Embryonic facial prominence (tissue), 1 donor: ENCODE measurements around the gene SLC2A10.
A peak's percentile ranks its signal among the peaks of the same experiment; 100 is the strongest.

Source experiments
- DNase-seq: peaks from one replicate; pipeline ENCODE4 v3.0.0-alpha.2; 2016; ENCODE audit errors: extremely low spot score

The SLC2A10 gene

DNA sequence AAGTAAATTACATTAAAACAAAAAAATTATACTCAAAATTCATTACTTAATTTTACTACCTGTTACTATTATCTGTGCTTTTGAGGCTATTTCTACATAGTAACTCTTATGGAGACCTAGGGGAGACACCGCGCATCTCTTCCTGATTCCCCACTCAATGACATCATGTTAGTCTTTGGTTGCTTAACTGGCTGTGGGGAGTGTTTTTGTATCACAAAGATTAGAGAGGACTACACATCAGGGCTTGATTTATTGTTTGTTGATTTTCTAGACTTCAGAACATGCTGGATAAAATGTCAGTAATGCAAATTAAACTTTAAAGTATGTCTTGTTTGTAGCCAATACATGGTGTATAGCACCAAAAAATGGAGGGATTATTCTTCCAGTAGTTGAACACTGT is 26.0 kb downstream of the SLC2A10 start:
- DNase-seq = no peak

DNA sequence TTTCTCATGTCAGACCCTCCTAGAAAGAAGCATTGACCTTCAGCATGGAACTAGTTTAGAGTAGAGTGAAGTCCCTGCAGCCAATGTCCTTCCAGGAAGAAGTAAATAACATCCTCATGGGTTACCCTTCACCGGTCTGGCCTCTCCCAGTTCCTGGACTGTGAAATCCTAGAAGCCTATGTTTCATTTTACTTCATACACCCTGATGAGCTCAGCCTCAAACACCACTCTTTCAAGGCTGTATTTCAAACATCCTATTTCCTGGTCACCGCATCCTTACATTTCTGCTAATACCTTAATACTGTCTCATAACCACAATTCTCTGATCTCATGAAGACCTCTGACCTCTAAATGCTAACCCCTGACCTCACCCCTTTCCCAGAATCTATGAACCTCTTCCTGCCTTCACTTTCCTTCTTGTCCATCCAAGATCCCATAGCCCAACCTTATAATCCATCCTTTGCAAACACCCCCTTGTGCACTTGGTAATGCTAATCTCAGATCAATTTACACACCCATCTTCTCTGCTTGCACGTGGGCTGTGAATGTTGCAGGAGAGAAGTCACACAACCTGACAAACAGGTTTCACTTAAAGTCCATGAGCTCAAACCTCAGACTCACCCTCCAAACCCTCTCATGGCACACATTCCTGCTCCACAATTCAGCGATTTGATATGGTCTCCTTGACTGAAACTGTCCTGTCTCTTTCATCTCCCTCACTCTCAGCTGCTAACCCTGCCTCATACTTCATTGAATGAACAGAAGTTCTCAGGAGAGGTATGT is 30.2 kb downstream of the SLC2A10 start:
- no peak for DNase-seq

DNA sequence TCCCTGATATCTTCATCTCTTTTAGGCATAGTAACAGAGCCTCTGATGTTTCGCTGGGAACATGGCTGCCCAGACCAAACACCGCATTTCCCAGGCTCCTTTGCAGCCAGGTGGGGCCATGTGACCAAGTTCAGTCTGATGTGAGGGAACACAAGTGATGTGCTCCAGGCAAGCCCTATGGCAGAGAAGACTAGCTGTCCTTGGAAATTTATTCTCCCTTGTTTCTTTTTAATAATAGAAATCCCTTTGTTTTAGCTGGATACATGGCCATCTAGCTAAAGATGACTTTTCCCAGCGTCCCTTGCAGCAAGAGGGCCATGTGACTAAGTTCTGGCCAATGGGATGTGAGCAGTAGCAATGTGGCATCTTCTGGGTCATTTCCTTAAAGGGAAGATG is 30.8 kb downstream of the SLC2A10 start:
- no peak for DNase-seq

DNA sequence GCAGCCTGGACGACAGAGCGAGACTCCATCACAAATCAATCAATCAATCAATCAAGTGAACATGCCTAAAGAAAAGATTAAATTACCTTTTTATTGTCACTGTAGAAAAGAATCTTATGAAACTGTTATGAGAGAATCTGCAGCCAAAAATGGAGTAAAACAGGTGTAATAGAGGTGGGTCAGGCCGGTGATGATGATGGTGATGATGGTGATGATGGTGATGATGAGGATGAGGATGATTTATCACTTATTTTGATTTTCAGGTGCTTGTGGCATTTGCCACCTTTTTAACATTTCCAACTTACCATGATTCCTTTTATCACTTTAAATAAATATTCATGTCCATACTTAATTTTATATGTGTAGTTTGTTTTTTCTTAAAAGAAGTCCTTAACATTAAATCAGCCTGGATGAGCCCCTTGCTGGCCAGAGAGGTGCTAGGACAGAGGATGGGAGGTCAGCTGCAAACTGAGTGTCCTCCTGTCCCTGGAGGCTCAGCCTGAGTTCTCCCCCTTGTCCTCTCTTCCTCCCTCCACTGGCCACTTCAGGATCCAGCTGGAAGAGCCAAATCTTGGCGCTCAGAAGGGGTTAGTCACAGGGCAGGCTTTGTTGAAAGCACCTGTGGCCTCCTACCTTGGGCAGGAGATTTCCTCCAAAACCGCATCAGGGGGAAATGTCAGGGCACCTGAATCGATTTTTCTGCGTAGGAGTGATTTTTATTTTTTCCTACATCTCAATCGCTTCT is 32.6 kb downstream of the SLC2A10 start:
- no peak for DNase-seq

DNA sequence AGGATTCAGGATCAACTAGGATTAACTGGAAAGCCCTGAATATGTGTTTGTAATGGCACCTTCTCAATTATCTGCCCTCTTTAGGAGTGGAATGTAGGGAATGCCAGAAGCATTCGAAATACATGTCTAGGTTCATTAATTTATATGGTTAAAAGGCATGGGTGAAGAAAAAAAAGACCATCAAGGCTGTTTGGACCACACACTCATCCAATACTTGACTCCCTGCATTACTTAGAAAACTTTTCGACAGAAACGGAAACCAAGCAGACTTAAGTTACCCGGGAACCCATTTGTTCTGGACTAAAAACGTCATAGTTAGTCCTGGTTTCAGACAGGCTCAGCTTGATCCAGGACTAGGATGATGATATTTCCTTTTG is 33.2 kb downstream of the SLC2A10 start:
- DNase-seq = no peak

DNA sequence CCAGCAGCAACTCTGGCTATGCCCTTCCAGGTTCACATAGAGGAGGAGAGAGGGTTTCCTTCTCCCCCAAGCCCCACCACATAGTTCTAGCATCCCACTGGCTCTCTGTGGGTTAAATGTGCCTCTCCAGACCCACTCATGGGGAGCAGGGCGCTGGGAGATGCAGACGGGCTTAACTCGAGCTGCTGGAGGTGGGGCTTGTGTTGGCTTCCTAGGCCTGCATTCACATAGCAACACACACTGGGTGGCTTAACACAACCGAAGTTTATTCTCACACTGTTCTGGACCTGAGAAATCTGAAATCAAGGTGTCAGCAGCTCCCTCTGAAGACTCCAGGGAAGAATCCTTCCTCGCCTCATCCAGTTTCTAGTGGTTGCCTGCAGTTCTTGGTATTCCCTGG is 33.6 kb downstream of the SLC2A10 start:
- DNase-seq = no peak

DNA sequence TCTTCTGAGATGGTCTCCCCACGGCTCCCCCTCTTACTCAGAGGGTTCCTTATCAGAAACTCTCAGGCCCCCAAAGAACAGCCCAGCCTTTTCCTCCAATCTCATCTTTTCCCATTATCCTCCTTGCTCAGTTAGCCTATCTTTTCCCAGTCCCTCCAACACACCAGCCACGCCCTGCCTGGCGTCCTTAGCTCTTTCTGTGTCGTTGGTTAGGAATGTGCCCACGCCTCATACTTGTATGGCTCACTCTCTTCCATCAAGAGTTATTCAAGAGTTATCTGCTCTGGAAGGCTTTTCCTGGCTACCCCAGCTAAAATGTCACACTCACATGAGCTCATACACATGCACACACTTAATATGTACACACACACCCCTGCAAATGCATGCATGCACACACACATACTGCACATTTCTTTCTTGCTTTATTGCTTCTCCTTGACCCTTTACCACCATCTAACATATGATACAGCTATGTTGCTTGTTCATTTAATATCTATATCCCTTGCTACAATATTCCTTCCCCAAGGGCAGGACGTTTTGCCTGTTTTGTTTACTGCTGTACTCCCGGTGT is 37.6 kb downstream of the SLC2A10 start:
- no peak for DNase-seq

DNA sequence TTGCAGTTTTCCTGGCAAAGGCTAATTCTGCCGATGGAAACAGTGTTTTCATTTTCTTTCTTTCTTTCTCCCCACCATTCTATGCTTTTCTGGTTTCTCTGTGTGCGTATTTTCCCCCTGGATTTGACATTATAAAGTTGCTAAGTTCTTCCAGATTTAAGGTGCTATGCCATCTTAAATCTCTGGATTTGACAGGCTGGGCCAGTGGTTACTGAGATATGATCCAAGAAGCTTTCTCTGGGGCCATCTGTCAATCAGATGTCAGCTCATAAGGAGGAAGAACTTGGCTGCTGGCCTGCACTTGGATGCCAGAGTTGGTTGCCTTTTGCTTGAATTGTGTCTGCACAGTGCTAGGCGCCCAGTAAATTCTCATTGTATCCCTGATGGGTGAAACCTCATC is 39.7 kb downstream of the SLC2A10 start:
- DNase-seq = no peak

DNA sequence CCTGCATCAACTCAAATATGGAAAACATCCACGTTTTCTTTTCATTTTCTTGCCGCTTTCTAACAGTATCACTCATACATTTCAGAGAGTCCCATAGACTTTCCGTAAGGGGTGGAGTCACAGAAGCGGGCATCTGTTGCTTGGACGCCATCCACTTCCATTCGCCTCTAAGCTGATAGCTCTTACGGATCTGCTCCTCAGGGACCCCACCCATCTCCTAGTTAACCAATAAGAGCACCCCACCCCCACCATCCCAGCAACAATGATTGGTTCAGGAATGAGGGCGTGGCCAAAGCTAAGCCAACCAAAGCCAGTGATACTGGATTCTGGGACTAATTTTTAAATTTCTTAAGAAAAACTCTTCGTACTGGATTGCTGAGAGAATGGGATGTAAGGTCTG is 42.4 kb downstream of the SLC2A10 start:
- no peak for DNase-seq

DNA sequence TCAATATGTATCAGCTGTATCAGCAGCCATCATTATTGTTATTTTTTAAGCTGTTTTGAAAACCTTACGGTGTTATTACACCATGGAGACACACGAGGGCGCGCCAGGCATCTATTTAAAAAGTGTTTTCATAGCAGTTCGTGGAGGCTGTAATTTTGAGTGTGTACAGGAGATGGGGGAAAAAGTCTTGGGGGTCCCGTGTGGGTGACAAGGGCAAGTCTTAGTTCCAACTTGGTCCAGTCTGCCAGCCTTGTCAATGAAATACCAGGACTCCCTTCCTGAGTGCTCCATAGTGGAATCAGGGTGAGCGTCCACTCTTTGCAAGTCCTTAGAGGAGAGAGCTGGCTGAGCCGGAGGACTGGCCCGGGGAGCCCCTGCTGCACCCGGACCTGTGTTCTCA is 43.3 kb downstream of the SLC2A10 start:
- peak; percentile 56 for DNase-seq

DNA sequence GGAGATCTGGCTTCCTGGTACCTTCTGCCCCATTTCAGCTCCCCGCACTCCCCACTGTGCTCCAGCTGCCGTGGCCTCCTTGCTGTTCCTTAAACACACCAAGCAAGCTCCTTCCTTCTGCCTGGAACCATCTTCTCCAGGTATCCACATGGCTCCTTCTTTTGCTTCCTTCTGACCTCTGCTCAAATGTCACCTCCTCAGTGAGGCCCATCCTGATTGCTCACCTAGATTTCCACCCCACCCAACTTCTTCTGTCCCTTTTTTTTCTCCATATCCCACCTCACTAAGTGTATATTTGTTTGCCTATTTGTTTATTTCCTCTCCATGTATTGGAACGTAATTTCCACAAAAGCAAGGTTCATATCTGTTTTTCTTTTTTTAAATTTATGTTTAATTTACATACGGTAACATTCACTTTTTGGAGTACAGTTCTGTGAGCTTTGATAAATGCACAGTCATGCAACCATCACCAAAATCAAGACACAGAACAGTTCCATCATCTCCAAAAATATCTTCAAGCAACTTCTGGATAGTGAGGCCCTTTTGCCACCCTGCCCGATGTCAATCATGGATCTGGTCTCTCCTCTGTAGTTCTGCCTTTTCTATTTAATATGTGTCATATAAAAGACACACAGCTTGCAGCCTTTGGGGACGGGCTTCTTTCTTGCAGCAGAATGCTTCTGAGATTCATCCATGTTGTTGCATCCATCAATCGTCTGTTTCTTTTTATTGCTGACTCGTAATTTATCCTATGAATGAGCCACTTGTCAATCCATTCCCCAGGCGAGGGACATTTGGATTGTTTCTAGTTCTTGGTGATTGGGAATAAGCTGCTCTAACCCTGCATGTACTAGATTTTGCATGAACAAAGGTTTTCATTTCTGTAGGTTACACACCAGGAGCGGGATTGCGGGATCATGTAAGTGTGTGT is 46.3 kb downstream of the SLC2A10 start:
- no peak for DNase-seq

DNA sequence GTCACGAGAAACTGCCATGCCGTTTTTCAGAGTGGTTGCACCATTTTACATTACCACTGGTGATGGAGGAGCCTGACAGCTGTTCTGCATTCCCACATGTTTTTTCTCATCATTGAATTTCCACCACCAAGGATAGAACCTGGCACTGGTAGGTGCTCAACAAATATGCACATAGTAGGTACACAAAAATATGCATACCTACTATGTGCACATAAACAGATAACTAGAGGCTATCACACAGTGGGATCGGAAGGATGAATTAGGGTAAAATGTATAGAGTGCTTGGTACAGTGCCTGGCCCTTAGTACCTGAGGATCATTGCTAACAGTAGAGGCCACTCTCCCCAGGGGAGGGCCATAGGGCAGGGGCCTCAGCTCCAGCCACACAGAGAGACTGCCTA is 47.0 kb downstream of the SLC2A10 start:
- no peak for DNase-seq

DNA sequence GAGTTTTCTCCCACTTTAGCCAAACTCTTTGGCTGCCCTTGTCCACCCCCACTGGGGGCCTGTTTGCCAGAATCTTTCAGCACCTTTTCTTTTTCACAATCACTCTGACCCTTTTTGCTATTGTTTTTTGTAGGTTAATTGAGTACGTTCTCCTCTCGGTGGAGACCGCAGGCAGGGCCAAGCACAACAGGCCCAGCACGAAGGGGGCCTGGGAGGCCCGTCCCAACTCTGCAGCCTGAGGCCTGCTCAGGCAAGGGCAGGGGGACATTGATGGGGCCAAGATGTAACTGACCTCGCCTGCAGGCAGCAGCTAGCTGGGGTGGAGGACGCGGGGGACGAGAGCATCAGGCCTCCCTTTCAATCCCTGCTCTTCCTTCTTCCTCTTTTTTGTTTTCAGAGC is 47.7 kb downstream of the SLC2A10 start:
- DNase-seq = no peak

DNA sequence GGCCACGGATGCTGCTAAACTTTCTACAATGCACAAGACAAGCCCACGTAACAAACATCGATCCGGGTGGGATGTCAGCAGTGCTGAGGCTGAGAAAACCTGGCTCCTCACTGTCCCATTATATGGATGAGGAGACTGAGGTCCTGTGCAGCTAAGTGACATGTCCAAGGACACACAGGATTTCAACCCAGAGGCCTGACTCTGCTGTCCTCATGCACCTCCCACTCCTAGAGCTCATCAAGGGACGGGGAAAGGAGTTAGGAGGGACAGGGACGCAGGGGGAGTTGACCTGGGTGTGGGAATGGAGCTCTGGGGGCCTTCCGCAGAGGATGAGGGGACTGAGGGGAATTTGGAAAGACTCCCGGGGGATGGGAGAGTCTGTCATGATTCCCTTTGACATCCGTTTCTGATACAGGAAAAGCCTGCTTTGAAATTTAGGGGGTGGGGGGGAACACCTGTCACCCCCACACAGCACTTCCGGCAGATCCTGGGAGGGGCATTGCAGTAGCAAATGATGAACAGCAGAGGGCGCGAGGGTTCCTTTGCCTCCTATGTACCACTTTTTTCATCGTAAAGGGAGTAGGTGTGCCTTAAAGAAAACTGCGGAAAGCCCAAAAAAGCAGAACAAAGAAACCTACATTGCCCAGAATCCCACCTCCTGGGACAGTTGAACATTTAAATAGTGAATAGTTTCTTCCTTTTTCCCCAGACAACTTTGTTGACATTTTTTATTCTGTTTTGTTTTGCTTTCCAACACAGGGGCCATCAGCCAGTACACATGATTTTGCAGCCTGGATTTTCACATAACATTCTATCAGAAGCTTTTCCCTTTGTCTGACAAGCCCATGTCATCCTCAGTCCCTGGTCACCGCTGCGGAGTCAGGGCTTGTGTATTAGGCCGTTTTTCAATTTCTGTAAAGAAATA is 48.6 kb downstream of the SLC2A10 start:
- DNase-seq = peak; percentile 47

DNA sequence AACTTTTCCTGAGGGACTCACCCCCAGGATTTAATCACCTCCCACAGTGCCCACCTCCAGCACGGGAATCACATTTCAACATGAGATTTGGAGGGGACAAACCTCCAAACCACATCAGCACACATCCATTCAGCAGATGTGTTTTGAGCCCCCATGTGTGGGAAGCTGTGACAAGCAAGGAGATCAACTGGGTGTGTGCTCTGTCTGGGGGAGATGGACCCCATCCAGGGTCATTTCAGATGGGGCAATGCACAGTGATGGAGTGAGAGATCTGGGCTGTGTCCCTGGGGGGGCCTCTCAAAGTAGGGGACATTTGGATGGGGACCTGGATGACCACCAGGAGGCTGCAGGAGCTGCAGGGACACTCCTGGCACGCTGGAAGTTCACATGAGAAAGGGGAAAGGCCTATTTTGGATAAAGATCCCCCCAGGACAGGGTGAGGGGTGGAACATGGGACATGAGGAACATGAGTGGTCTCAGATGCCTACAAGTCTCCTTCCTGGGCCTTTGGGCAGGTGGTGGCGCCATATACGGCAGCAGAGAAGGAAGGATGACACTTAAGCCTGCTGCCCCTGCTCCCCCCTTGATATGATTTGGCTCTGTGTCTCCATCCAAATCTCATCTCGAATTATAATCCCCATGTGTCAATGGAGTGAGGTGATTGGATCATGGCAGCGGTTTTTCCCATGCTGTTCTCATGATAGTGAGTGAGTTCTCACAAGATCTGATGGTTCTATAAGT is 49.6 kb downstream of the SLC2A10 start:
- DNase-seq = no peak

DNA sequence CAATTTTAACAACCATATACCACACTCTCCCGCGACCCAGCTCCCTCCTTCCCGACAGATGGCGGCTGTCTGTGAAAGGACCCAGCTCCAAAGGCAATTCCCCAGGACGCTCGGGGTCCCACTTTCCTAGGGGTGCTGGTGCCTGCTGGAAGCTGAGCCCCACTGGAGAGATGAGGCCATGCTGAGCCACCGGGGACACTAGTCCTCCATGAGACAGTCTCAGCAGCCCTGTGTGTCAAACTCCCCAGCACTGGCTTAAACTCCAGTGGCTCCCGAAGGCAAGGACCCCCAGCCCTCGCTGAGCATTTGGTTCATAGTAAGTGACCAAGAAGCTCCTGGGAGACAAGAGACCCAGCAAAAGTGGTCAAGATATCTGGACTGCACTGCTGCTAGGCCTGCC is 52.1 kb downstream of the SLC2A10 start:
- no peak for DNase-seq

DNA sequence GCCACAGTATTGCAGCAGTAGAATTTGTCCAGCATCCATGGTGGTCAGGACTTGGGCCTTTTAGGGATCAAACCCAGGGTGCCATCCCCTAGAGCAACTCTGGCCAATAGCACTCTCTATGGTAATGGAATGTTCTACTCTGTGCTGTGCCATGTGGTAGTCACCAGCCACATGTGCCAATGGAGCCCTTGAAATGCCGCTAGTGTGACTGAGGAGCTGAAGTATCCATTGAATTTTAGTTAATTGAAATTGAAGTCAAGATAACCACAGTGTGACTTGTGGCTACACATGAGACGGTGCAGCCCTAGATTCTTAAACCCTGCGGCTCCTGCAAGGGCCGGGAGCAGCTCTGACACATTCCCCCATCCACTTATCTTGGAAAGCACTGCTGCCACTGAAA is 54.6 kb downstream of the SLC2A10 start:
- DNase-seq = no peak

DNA sequence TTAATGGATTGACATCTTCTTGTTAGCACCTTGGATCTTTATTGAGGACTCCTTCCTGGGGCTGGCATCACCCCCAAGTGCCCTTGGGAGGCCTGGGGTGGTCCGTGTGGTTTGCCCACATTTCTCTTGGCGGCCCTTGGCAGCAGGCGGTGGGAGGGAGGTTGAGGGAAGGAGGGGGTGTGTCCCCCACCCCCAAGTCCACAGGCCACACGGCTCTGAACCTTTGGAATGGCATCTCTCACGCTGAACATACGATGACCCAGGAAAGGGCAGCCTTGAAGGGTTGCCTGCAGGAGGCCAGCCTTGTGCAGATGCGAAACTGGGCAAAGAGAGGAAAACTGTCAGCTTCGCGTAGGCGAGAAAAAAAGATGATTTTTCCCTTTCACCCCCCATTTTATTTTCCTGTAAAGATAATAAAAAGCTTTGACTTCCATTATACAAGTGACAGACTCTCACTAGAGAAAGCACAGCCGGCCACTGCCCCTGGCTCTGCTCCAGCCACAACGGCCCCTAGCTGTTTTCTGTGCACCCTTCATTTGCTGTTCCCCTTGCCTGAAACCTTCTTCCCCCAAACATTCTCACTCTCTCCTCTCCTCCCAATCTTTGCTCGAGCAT is 56.2 kb downstream of the SLC2A10 start:
- DNase-seq = no peak

DNA sequence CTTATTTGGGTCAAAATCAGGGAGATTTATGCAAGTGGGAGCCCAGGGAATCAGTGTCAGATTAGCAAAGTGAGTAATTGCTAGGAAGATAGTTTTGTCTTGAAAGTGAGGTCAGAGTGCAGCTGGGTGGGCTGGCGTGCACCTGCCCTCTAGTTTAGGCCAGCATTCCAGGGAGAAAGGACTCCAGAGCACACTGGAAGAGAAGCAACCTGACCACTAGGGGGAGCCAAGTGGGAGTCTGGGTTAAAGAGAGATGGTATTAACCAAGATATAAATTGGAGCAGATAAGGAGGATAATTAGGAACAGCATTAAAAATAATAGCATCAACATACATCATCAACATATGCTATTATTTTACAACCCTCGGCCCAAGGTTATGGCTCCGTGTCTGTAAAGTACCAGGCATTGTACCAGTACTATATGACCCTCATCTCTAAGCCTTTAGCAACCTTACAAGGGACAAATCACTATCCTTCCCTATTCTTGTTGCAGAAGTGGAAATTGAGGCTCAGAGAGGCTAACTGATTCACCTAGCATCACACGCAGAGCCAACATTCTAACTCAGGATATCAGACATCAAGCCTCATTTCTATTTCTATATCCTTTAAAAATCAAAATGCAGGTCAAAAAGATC is 57.8 kb downstream of the SLC2A10 start:
- DNase-seq = no peak
